ENCODE measurements around the gene TMEM260.
"Not testable (repeated sequence)": the region's sequence is repeated elsewhere in the genome, so short reads cannot be mapped to it uniquely, and the experiment has no call there.

TMEM260 gene

GRCh38 chr14:56657604-56658003, 78.0 kb downstream of the TMEM260 start:
- Histone ChIP-seq H3K36me3 (ENCODE audit: insufficient read depth, low read depth, low read length) (no peaks in the 10 kb centered on the region), H3K27me3 (ENCODE audit: insufficient read depth, low read length) (peaks cover 13% of the 10 kb centered on the region), H3K4me1 (ENCODE audit: insufficient read depth, low read length) (peaks cover 10% of the 10 kb centered on the region; the same call in 1 of the 2 replicates), H3K9ac (ENCODE audit: low read depth, low read length) (no peak overlapping the region), H3K27ac (ENCODE audit: low read length) (no peak overlapping the region), H3K4me3 (ENCODE audit: low read length) (no peak overlapping the region), H3K9me3 (ENCODE audit: insufficient read depth, low read depth, low read length) (no peaks in the 10 kb centered on the region)

GRCh38 chr14:56659378-56659777, 79.8 kb downstream of the TMEM260 start:
- H3K9ac ChIP-seq (ENCODE audit: low read depth, low read length) = no peak overlapping the region
- H3K27ac ChIP-seq (ENCODE audit: low read length) = no peak overlapping the region
- H3K4me3 ChIP-seq (ENCODE audit: low read length) = no peak overlapping the region
- peaks cover 13% of the 10 kb centered on the region for H3K27me3 ChIP-seq (ENCODE audit: insufficient read depth, low read length)
- H3K4me1 ChIP-seq (ENCODE audit: insufficient read depth, low read length) = peaks cover 10% of the 10 kb centered on the region; the same call in 1 of the 2 replicates
- no peaks in the 10 kb centered on the region for H3K36me3 ChIP-seq (ENCODE audit: insufficient read depth, low read depth, low read length)
- H3K9me3 ChIP-seq (ENCODE audit: insufficient read depth, low read depth, low read length) = no peaks in the 10 kb centered on the region

GRCh38 chr14:56659964-56660551, 80.5 kb downstream of the TMEM260 start:
- Histone ChIP-seq H3K27ac (ENCODE audit: low read length) (no peak overlapping the region), H3K9me3 (ENCODE audit: insufficient read depth, low read depth, low read length) (no peaks in the 10 kb centered on the region), H3K4me1 (ENCODE audit: insufficient read depth, low read length) (peaks cover 10% of the 10 kb centered on the region; the same call in 1 of the 2 replicates), H3K9ac (ENCODE audit: low read depth, low read length) (no peak overlapping the region), H3K4me3 (ENCODE audit: low read length) (no peak overlapping the region), H3K36me3 (ENCODE audit: insufficient read depth, low read depth, low read length) (no peaks in the 10 kb centered on the region), H3K27me3 (ENCODE audit: insufficient read depth, low read length) (peaks cover 13% of the 10 kb centered on the region)

- Histone ChIP-seq H3K4me3 (ENCODE audit: low read length) (no peak overlapping the region), H3K27ac (ENCODE audit: low read length) (no peak overlapping the region), H3K9ac (ENCODE audit: low read depth, low read length) (no peak overlapping the region), H3K36me3 (ENCODE audit: insufficient read depth, low read depth, low read length) (no peaks in the 10 kb centered on the region), H3K27me3 (ENCODE audit: insufficient read depth, low read length) (peaks cover 9% of the 10 kb centered on the region), H3K9me3 (ENCODE audit: insufficient read depth, low read depth, low read length) (peaks cover under 1% of the 10 kb centered on the region; the same call in 1 of the 2 replicates), H3K4me1 (ENCODE audit: insufficient read depth, low read length) (peaks cover 10% of the 10 kb centered on the region; the same call in 1 of the 2 replicates)
These were observed 81.2 kb downstream of the TMEM260 start for GRCh38 chr14:56660677-56661389.

- no peak overlapping the region for H3K27ac ChIP-seq (ENCODE audit: low read length)
- H3K9me3 ChIP-seq (ENCODE audit: insufficient read depth, low read depth, low read length) = peaks cover 6% of the 10 kb centered on the region
- no peaks in the 10 kb centered on the region for H3K36me3 ChIP-seq (ENCODE audit: insufficient read depth, low read depth, low read length)
- peaks cover 8% of the 10 kb centered on the region for H3K27me3 ChIP-seq (ENCODE audit: insufficient read depth, low read length)
- no peak overlapping the region for H3K9ac ChIP-seq (ENCODE audit: low read depth, low read length)
- H3K4me3 ChIP-seq (ENCODE audit: low read length) = no peak overlapping the region
- H3K4me1 ChIP-seq (ENCODE audit: insufficient read depth, low read length) = peaks cover 10% of the 10 kb centered on the region; the same call in 1 of the 2 replicates
These were observed 81.9 kb downstream of the TMEM260 start for GRCh38 chr14:56661478-56661877.

GRCh38 chr14:56664811-56665421, 85.3 kb downstream of the TMEM260 start:
- Histone ChIP-seq H3K4me1 (ENCODE audit: insufficient read depth, low read length) (peaks cover 12% of the 10 kb centered on the region; the same call in 1 of the 2 replicates), H3K27ac (ENCODE audit: low read length) (no peak overlapping the region), H3K27me3 (ENCODE audit: insufficient read depth, low read length) (no peaks in the 10 kb centered on the region; the same call in 1 of the 2 replicates), H3K9me3 (ENCODE audit: insufficient read depth, low read depth, low read length) (peaks cover 16% of the 10 kb centered on the region), H3K36me3 (ENCODE audit: insufficient read depth, low read depth, low read length) (no peaks in the 10 kb centered on the region), H3K4me3 (ENCODE audit: low read length) (no peak overlapping the region), H3K9ac (ENCODE audit: low read depth, low read length) (no peak overlapping the region)

- Histone ChIP-seq H3K9me3 (ENCODE audit: insufficient read depth, low read depth, low read length) (peaks cover 16% of the 10 kb centered on the region), H3K4me1 (ENCODE audit: insufficient read depth, low read length) (0 out of 2 replicates have a peak, but pooled peaks cover 2% of the 10 kb centered on the region), H3K9ac (ENCODE audit: low read depth, low read length) (no peak overlapping the region), H3K4me3 (ENCODE audit: low read length) (no peak overlapping the region), H3K27ac (ENCODE audit: low read length) (no peak overlapping the region), H3K27me3 (ENCODE audit: insufficient read depth, low read length) (no peaks in the 10 kb centered on the region; the same call in 1 of the 2 replicates), H3K36me3 (ENCODE audit: insufficient read depth, low read depth, low read length) (no peaks in the 10 kb centered on the region)
These were observed 86.7 kb downstream of the TMEM260 start for GRCh38 chr14:56666294-56666693.

GRCh38 chr14:56666716-56667115, 87.1 kb downstream of the TMEM260 start:
- no peak overlapping the region for H3K27ac ChIP-seq (ENCODE audit: low read length)
- H3K36me3 ChIP-seq (ENCODE audit: insufficient read depth, low read depth, low read length) = no peaks in the 10 kb centered on the region
- no peak overlapping the region for H3K9ac ChIP-seq (ENCODE audit: low read depth, low read length)
- H3K9me3 ChIP-seq (ENCODE audit: insufficient read depth, low read depth, low read length) = peaks cover 16% of the 10 kb centered on the region
- H3K27me3 ChIP-seq (ENCODE audit: insufficient read depth, low read length) = no peaks in the 10 kb centered on the region; the same call in 1 of the 2 replicates
- peak overlapping the region; percentile 18; the same call in 1 of the 2 replicates for H3K4me3 ChIP-seq (ENCODE audit: low read length)
- 0 out of 2 replicates have a peak, but pooled peaks cover 2% of the 10 kb centered on the region for H3K4me1 ChIP-seq (ENCODE audit: insufficient read depth, low read length)

GRCh38 chr14:56667290-56667689, 87.7 kb downstream of the TMEM260 start:
- H3K27ac ChIP-seq (ENCODE audit: low read length); H3K4me1 ChIP-seq (ENCODE audit: insufficient read depth, low read length); H3K9ac ChIP-seq (ENCODE audit: low read depth, low read length); H3K27me3 ChIP-seq (ENCODE audit: insufficient read depth, low read length); H3K36me3 ChIP-seq (ENCODE audit: insufficient read depth, low read depth, low read length): not testable (repeated sequence)
- Histone ChIP-seq H3K9me3 (ENCODE audit: insufficient read depth, low read depth, low read length) (peaks cover 16% of the 10 kb centered on the region), H3K4me3 (ENCODE audit: low read length) (peak overlapping the region; percentile 18; the same call in 1 of the 2 replicates)

- Histone ChIP-seq H3K4me3 (ENCODE audit: low read length) (no peak overlapping the region), H3K4me1 (ENCODE audit: insufficient read depth, low read length) (no peaks in the 10 kb centered on the region), H3K27ac (ENCODE audit: low read length) (no peak overlapping the region), H3K9ac (ENCODE audit: low read depth, low read length) (no peak overlapping the region), H3K27me3 (ENCODE audit: insufficient read depth, low read length) (no peaks in the 10 kb centered on the region), H3K9me3 (ENCODE audit: insufficient read depth, low read depth, low read length) (no peaks in the 10 kb centered on the region), H3K36me3 (ENCODE audit: insufficient read depth, low read depth, low read length) (no peaks in the 10 kb centered on the region)
These were observed 96.4 kb downstream of the TMEM260 start for GRCh38 chr14:56676042-56676441.

- Histone ChIP-seq H3K4me1 (ENCODE audit: insufficient read depth, low read length) (no peaks in the 10 kb centered on the region), H3K9ac (ENCODE audit: low read depth, low read length) (no peak overlapping the region), H3K27me3 (ENCODE audit: insufficient read depth, low read length) (no peaks in the 10 kb centered on the region), H3K27ac (ENCODE audit: low read length) (no peak overlapping the region), H3K4me3 (ENCODE audit: low read length) (no peak overlapping the region), H3K36me3 (ENCODE audit: insufficient read depth, low read depth, low read length) (no peaks in the 10 kb centered on the region), H3K9me3 (ENCODE audit: insufficient read depth, low read depth, low read length) (no peaks in the 10 kb centered on the region)
These were observed 99.2 kb downstream of the TMEM260 start for GRCh38 chr14:56678838-56679237.

All from iPS-20b (cell line).